WTC11 (cell line): ENCODE measurements around the gene FBXW9. TPM values are rescaled to one million over a fixed set of nuclear protein-coding genes. Genes with fewer than 3 reads are reported as not detected.

Experiments
- ARID4B ChIP-seq: sonication (generic); formaldehyde crosslinking; IDR thresholded peaks from 2 replicates; pipeline ENCODE4 v1.8.0; 2023; ENCODE audit warnings: missing genetic modification reagents, mild to moderate bottlenecking, borderline replicate concordance
- ATF1 ChIP-seq: sonication (generic); formaldehyde crosslinking; IDR thresholded peaks from 2 replicates; pipeline ENCODE4 v1.8.1; 2023; ENCODE audit warnings: mild to moderate bottlenecking, moderate library complexity, missing genetic modification reagents
- CREM ChIP-seq: sonication (generic); formaldehyde crosslinking; IDR thresholded peaks from 2 replicates; pipeline ENCODE4 v1.8.1; 2022; ENCODE audit warnings: mild to moderate bottlenecking, missing genetic modification reagents, moderate library complexity
- GABPB1 ChIP-seq: sonication (generic); formaldehyde crosslinking; IDR thresholded peaks from 2 replicates; pipeline ENCODE4 v1.8.1; 2023; ENCODE audit warnings: mild to moderate bottlenecking, missing genetic modification reagents
- HMGA2 ChIP-seq: fragments of 250-450 bp; sonication (Bioruptor Pico); IDR thresholded peaks from 2 replicates; pipeline ENCODE4 v1.4.0; 2021; ENCODE audit warnings: mild to moderate bottlenecking, moderate library complexity
- HMGXB4 ChIP-seq: sonication (generic); formaldehyde crosslinking; IDR thresholded peaks from 2 replicates; pipeline ENCODE4 v1.8.1; 2023; ENCODE audit warnings: mild to moderate bottlenecking, moderate library complexity, missing genetic modification reagents
- IRF1 ChIP-seq: sonication (generic); formaldehyde crosslinking; IDR thresholded peaks from 2 replicates; pipeline ENCODE4 v1.8.0; 2023; ENCODE audit warnings: missing genetic modification reagents
- MXD4 ChIP-seq: fragments of 250-450 bp; sonication (Bioruptor Pico); IDR thresholded peaks from 2 replicates; pipeline ENCODE4 v1.8.0; 2021; ENCODE audit warnings: mild to moderate bottlenecking, moderate library complexity, borderline replicate concordance
- NFATC4 ChIP-seq: fragments of 250-450 bp; sonication (Bioruptor Pico); IDR thresholded peaks from 2 replicates; pipeline ENCODE4 v1.9.0; 2021; ENCODE audit warnings: mild to moderate bottlenecking
- PREB ChIP-seq: sonication (generic); formaldehyde crosslinking; IDR thresholded peaks from 2 replicates; pipeline ENCODE4 v1.8.1; 2022; ENCODE audit warnings: mild to moderate bottlenecking, missing genetic modification reagents, moderate library complexity, borderline replicate concordance
- PRRX2 ChIP-seq: fragments of 250-450 bp; sonication (Bioruptor Pico); IDR thresholded peaks from 2 replicates; pipeline ENCODE4 v1.8.0; 2021; ENCODE audit warnings: mild to moderate bottlenecking
- RELA ChIP-seq: sonication (generic); formaldehyde crosslinking; IDR thresholded peaks from 2 replicates; pipeline ENCODE4 v1.8.1; 2022; ENCODE audit warnings: missing genetic modification reagents, mild to moderate bottlenecking, borderline replicate concordance
- SP1 ChIP-seq: sonication (generic); formaldehyde crosslinking; conservative IDR thresholded peaks from 2 replicates; pipeline ENCODE4 v1.8.1; 2022; ENCODE audit warnings: missing genetic modification reagents
- USF2 ChIP-seq: sonication (generic); formaldehyde crosslinking; IDR thresholded peaks from 2 replicates; pipeline ENCODE4 v1.8.1; 2023; ENCODE audit warnings: mild to moderate bottlenecking, missing genetic modification reagents, moderate library complexity
- ZMAT4 ChIP-seq: fragments of 250-450 bp; sonication (Bioruptor Pico); IDR thresholded peaks from 2 replicates; pipeline ENCODE4 v1.9.0; 2021; ENCODE audit warnings: mild to moderate bottlenecking
- ZNF232 ChIP-seq: sonication (generic); formaldehyde crosslinking; IDR thresholded peaks from 2 replicates; pipeline ENCODE4 v1.8.0; 2022; ENCODE audit warnings: mild to moderate bottlenecking, missing genetic modification reagents
- ZNF416 ChIP-seq: fragments of 250-450 bp; sonication (Bioruptor Pico); IDR thresholded peaks from 2 replicates; pipeline ENCODE4 v1.9.0; 2021; ENCODE audit warnings: mild to moderate bottlenecking, inconsistent platforms
- ZNF425 ChIP-seq: fragments of 250-450 bp; sonication (Bioruptor Pico); conservative IDR thresholded peaks from 2 replicates; pipeline ENCODE4 v1.9.0; 2021; ENCODE audit warnings: mild to moderate bottlenecking
- ZNF532 ChIP-seq: fragments of 250-450 bp; sonication (Bioruptor Pico); IDR thresholded peaks from 2 replicates; pipeline ENCODE4 v1.9.0; 2021; ENCODE audit warnings: mild to moderate bottlenecking, borderline replicate concordance
- ZNF671 ChIP-seq: fragments of 250-450 bp; sonication (Bioruptor Pico); IDR thresholded peaks from 2 replicates; pipeline ENCODE4 v1.8.0; 2021; ENCODE audit warnings: mild to moderate bottlenecking
- total RNA-seq: library from RNA; stranded (reverse); gene quantifications from 3 replicates; pipeline ENCODE4 v1.2.3, GENCODE V29; 2021

FBXW9 gene
- total RNA-seq, 1 experiment from 2014 or later, result 15.2 TPM

- TF ChIP-seq MXD4 (CRISPR knock-in tag) (no peak), HMGA2 (CRISPR knock-in tag) (0 out of 2 replicates have a peak, but pooled peaks have one; percentile 6), PRRX2 (CRISPR knock-in tag) (no peak; the same call in 1 of the 2 replicates), ZMAT4 (CRISPR knock-in tag) (0 out of 2 replicates have a peak, but pooled peaks have one; percentile 15), ZNF416 (peak; percentile 82), NFATC4 (peak; percentile 77; the same call in 1 of the 2 replicates), CREM (CRISPR knock-in tag) (peak; percentile 99), GABPB1 (CRISPR knock-in tag) (peak; percentile 84), ZNF532 (CRISPR knock-in tag) (peak; percentile 79; the same call in 1 of the 2 replicates), ZNF671 (CRISPR knock-in tag) (peak; percentile 60; the same call in 1 of the 2 replicates), ARID4B (CRISPR knock-in tag) (peak; percentile 92), PREB (CRISPR knock-in tag) (no peak), ATF1 (CRISPR knock-in tag) (no peak), HMGXB4 (CRISPR knock-in tag) (no peak), ZNF232 (CRISPR knock-in tag) (no peak), ZNF425 (0 out of 2 replicates have a peak, but pooled peaks have one; percentile 60), IRF1 (CRISPR knock-in tag) (no peak), SP1 (CRISPR knock-in tag) (peak; percentile 63; the same call in 1 of the 2 replicates), RELA (CRISPR knock-in tag) (peak; percentile 64; the same call in 1 of the 2 replicates), USF2 (no peak; the same call in 1 of the 2 replicates)
Observed at GRCh38 chr19:12696366-12697335, at the start of gene FBXW9 (continued).
